ENCODE measurements around the gene DCBLD1. TPM values are rescaled to one million over a fixed set of nuclear protein-coding genes. Genes with fewer than 3 reads are reported as not detected.

DCBLD1 gene
- total RNA-seq, 2 experiments from 2014 or later: 2.2 to 2.3 TPM

DNA sequence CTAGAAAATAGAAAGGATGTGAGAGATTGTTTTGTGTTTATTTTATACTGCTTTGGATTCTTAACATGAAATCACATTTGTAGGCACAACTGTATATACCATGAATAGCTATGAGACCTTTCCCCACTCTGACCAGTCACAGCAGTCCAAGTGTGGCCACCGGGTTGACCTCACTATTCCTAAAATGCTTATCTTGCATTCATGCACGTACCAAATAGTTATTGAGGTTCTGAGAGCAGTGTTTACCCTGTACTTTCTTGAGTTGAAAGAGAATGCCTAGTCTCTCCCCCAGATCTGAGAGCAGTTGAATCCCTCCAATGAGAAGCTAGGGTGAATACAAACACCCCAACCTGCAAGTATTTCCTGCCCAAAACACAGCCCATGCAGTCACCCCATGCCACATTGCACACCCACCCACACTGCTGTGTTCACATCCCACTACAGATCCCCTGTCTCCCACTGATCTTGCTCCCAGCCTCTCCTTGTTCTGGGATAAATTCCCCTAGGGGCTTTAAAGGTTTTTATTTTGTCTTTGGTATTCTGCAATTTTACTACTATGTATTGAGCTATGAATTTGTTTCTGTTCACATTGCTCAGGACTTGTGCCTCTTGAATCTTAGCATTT, 68.3 kb downstream of the DCBLD1 start:
- intact Hi-C loops (cut with micrococcal nuclease): no loop called here

GRCh38 chr6:117552618-117553017, 70.1 kb downstream of the DCBLD1 start:
- CTCF ChIA-PET: interaction anchor here (1.7 to 18.1 kb wide), 4 partner anchors 12 to 103 kb away, joined by 7 to 231 read pairs (median 42); no protein-coding TSS in a partner anchor
- no peak overlapping the region for H3K27ac Mint-ChIP-seq

More for the DNA sequence above, 68.3 kb downstream of the DCBLD1 start:
- ATAC-seq (no peak), DNase-seq (no peak)
- Mint-ChIP-seq H3K4me3 (no peak overlapping the region), H3K36me3 (ENCODE audit: low read depth) (no peaks in the 10 kb centered on the region), H3K27ac (peak overlapping the region; percentile 47), H3K27me3 (peaks cover 2% of the 10 kb centered on the region), H3K4me1 (ENCODE audit: low read depth) (peaks cover 44% of the 10 kb centered on the region), H3K9me3 (no peaks in the 10 kb centered on the region)
- CTCF ChIA-PET: interaction anchor here (0.6 to 18.1 kb wide), 6 partner anchors 51 to 656 kb away, joined by 3 to 231 read pairs (median 20); partner anchors contain the start of gene GOPC
- POLR2A ChIA-PET: interaction anchor here (1.3 to 2.9 kb wide), 4 partner anchors 18 to 69 kb away, joined by 3 to 12 read pairs (median 5); partner anchors contain the start of genes DCBLD1 and GOPC
- TF ChIP-seq CTCF (IDR thresholded peaks at IDR 0.05): no peak

DNA sequence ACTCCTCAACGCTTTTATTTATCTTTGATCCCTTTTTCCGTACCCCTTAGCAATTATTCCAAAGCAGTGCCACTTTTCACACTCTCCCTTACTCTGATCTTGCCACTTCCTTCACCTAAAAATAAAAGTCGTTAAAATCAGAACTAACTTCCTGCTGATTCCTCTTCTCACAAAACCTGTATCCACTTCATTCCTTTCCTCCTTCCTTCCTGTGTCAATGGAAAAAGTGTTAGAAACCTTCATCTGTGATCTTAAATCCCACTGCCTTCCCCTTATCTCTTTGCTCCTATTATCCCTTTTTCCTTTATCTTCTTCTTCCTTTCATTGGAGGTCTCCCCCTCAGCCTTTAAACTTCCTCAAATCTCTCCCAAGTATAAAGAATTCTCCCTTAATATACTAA, 70.7 kb downstream of the DCBLD1 start:
- H3K27me3 Mint-ChIP-seq: no peaks in the 10 kb centered on the region
- ChIA-PET CTCF (interaction anchor here (5.1 to 18.1 kb wide), 3 partner anchors 52 to 104 kb away, joined by 36 to 231 read pairs (median 47); no protein-coding TSS in a partner anchor), POLR2A (interaction anchor here (1.4 kb wide), 1 partner anchor 103 kb away, joined by 3 read pairs; no protein-coding TSS in a partner anchor)
- ATAC-seq (no peak), DNase-seq (no peak)
- H3K9me3 Mint-ChIP-seq: no peaks in the 10 kb centered on the region
- no peaks in the 10 kb centered on the region for H3K36me3 Mint-ChIP-seq (ENCODE audit: low read depth)
- H3K4me3 Mint-ChIP-seq: no peak overlapping the region
- H3K4me1 Mint-ChIP-seq (ENCODE audit: low read depth): peaks cover 34% of the 10 kb centered on the region
- intact Hi-C loops (cut with micrococcal nuclease): no loop called here
- no peak for TF ChIP-seq CTCF (IDR thresholded peaks at IDR 0.05)
- H3K27ac Mint-ChIP-seq: no peak overlapping the region

More at GRCh38 chr6:117552618-117553017, 70.1 kb downstream of the DCBLD1 start:
- Mint-ChIP-seq H3K36me3 (ENCODE audit: low read depth) (no peaks in the 10 kb centered on the region), H3K4me1 (ENCODE audit: low read depth) (peaks cover 36% of the 10 kb centered on the region), H3K27me3 (no peaks in the 10 kb centered on the region), H3K4me3 (no peak overlapping the region), H3K9me3 (no peaks in the 10 kb centered on the region)
- intact Hi-C loops (cut with micrococcal nuclease): no loop called here
- POLR2A ChIA-PET: interaction anchor here (1.1 to 1.4 kb wide), 3 partner anchors 50 to 102 kb away, joined by 3 to 5 read pairs (median 4); partner anchors contain the start of gene GOPC
- ATAC-seq (no peak), DNase-seq (no peak)
- TF ChIP-seq CTCF (IDR thresholded peaks at IDR 0.05): no peak

- ChIA-PET POLR2A (interaction anchor here (0.6 kb wide), 1 partner anchor 322 kb away, joined by 4 read pairs; no protein-coding TSS in a partner anchor), CTCF (interaction anchor here (0.7 to 18.1 kb wide), 17 partner anchors 10 to 111 kb away, joined by 3 to 231 read pairs (median 6); partner anchors contain the start of genes DCBLD1 and GOPC)
- no peaks in the 10 kb centered on the region for H3K27me3 Mint-ChIP-seq
- intact Hi-C loops (cut with micrococcal nuclease): loop anchor here (5.0 kb wide), 1 partner anchor 208 kb away; no protein-coding TSS in a partner anchor
- peaks cover 14% of the 10 kb centered on the region for H3K4me1 Mint-ChIP-seq (ENCODE audit: low read depth)
- H3K4me3 Mint-ChIP-seq: no peak overlapping the region
- no peaks in the 10 kb centered on the region for H3K36me3 Mint-ChIP-seq (ENCODE audit: low read depth)
- H3K9me3 Mint-ChIP-seq: no peaks in the 10 kb centered on the region
- ATAC-seq (peak; percentile 35), DNase-seq (no peak)
- TF ChIP-seq CTCF (IDR thresholded peaks at IDR 0.05): no peak
- H3K27ac Mint-ChIP-seq: no peak overlapping the region
Measured at GRCh38 chr6:117555262-117555849, 72.9 kb downstream of the DCBLD1 start.
